Measurements from ENCODE around the gene ANKHD1.
"Not testable (repeated sequence)": the region's sequence is repeated elsewhere in the genome, so short reads cannot be mapped to it uniquely, and the experiment has no call there.

The ANKHD1 gene

GRCh38 chr5:140381351-140381750, 20.3 kb upstream of the ANKHD1 start:
- no peak for DNase-seq

- no peak for DNase-seq
Measured at GRCh38 chr5:140381972-140382371, 19.7 kb upstream of the ANKHD1 start.

- DNase-seq: no peak
Measured at GRCh38 chr5:140382866-140383265, 18.8 kb upstream of the ANKHD1 start.

- no peak for DNase-seq
Measured at GRCh38 chr5:140383300-140383699, 18.3 kb upstream of the ANKHD1 start.

- no peak for DNase-seq
Measured at GRCh38 chr5:140388052-140388451, 13.6 kb upstream of the ANKHD1 start.

GRCh38 chr5:140391312-140391711, 10.3 kb upstream of the ANKHD1 start:
- DNase-seq: no peak

GRCh38 chr5:140391732-140392131, 9.9 kb upstream of the ANKHD1 start:
- DNase-seq: no peak

GRCh38 chr5:140393738-140394137, 7.9 kb upstream of the ANKHD1 start:
- no peak for DNase-seq

GRCh38 chr5:140398379-140398811, 3.2 kb upstream of the ANKHD1 start:
- no peak for DNase-seq

- no peak for DNase-seq
Measured at GRCh38 chr5:140399979-140400729, 1.5 kb upstream of the ANKHD1 start.

GRCh38 chr5:140400730-140401361, 787 bp upstream of the ANKHD1 start:
- peak; percentile 93 for DNase-seq

GRCh38 chr5:140402258-140403074, 833 bp downstream of the ANKHD1 start:
- DNase-seq: no peak

- no peak for DNase-seq
Measured at GRCh38 chr5:140403613-140404012, 2.0 kb downstream of the ANKHD1 start.

GRCh38 chr5:140408750-140409241, 7.2 kb downstream of the ANKHD1 start:
- no peak for DNase-seq

GRCh38 chr5:140413230-140413629, 11.6 kb downstream of the ANKHD1 start:
- no peak for DNase-seq

GRCh38 chr5:140417235-140417634, 15.6 kb downstream of the ANKHD1 start:
- no peak for DNase-seq

- no peak for DNase-seq
Measured at GRCh38 chr5:140418862-140419520, 17.4 kb downstream of the ANKHD1 start.

- no peak for DNase-seq
Measured at GRCh38 chr5:140420226-140420570, 18.6 kb downstream of the ANKHD1 start.

GRCh38 chr5:140420665-140421361, 19.2 kb downstream of the ANKHD1 start:
- DNase-seq: no peak

GRCh38 chr5:140421375-140421774, 19.7 kb downstream of the ANKHD1 start:
- DNase-seq: not testable (repeated sequence)

GRCh38 chr5:140423609-140424008, 22.0 kb downstream of the ANKHD1 start:
- DNase-seq: no peak

GRCh38 chr5:140424135-140424534, 22.5 kb downstream of the ANKHD1 start:
- DNase-seq: no peak
